HepG2 (cell line): ENCODE measurements around the gene GDF15. TPM values are rescaled to one million over a fixed set of nuclear protein-coding genes. Genes with fewer than 3 reads are reported as not detected.

Experiments
- ATAC-seq: fragments of 200-7000 bp; cut with Tn5 transposase; 3 replicates; pipeline ENCODE4 v1.9.1; 2020; ENCODE audit warnings: mild to moderate bottlenecking, moderate library complexity
- BruUV-seq: library from RNA; stranded (reverse); fragments of 400-500 nt; replicated peaks from 2 replicates; lab custom pipeline; 2021; lab: Mats Ljungman, UMichigan
- CTCF ChIA-PET: fragments of 300-600 bp; formaldehyde crosslinking; extraction: SDS; loops from one replicate; lab custom pipeline; 2021; ENCODE audit warnings: low total read pairs, inconsistent platforms, low intra/inter-chr PET ratio; lab: Yijun Ruan, JAX
- POLR2A ChIA-PET: fragments of 350-600 bp; sonication (Branson Sonifier 250); formaldehyde crosslinking; loops from one replicate; lab custom pipeline; 2020; ENCODE audit warnings: antibody characterized with exemption, inconsistent platforms; lab: Yijun Ruan, JAX
- DNase-seq: peaks from one replicate; pipeline ENCODE4 v3.0.0-alpha.2; 2015; ENCODE audit warnings: low spot score
- FAIRE-seq: peaks from 3 replicates; lab custom pipeline; 2011; peaks lifted over from hg19 to GRCh38; lab: Jason Lieb, UNC
- H2AFZ ChIP-seq: one replicate; pipeline ENCODE4 v1.6.1; 2011; ENCODE audit warnings: low read length, inconsistent platforms
- H3K27ac ChIP-seq: fragments of 300-600 bp; 3 replicates; pipeline ENCODE4 v1.8.0; 2011; ENCODE audit warnings: mixed run types, mild to moderate bottlenecking, mixed read lengths, low read length, inconsistent platforms; ENCODE audit not compliant: insufficient read depth; ENCODE audit errors: extremely low read length
- H3K27me3 ChIP-seq, 2 experiments: fragments of 200-600 bp in 1 of 2; 2 replicates in 1 of 2; 3 replicates in 1 of 2; pipeline versions ENCODE4 v1.6.0 to v1.8.0; 2011; ENCODE audit warnings: low read length in 2 of 2, mild to moderate bottlenecking in 2 of 2, moderate library complexity in 2 of 2, inconsistent platforms in 1 of 2; ENCODE audit not compliant: insufficient read depth in 2 of 2, control insufficient read depth in 1 of 2
- H3K36me3 ChIP-seq, 2 experiments: fragments of 200-600 bp in 1 of 2; replicated peaks in 1 of 2; 2 replicates in 1 of 2; 3 replicates in 1 of 2; pipeline versions ENCODE4 v1.5.1 to v1.8.0; 2011; ENCODE audit warnings: low read length in 2 of 2, inconsistent platforms in 1 of 2; ENCODE audit not compliant: insufficient read depth in 2 of 2, control insufficient read depth in 1 of 2
- H3K4me1 ChIP-seq: 2 replicates; pipeline ENCODE4 v1.5.1; 2012; ENCODE audit warnings: low read length, inconsistent platforms; ENCODE audit not compliant: insufficient read depth
- H3K4me2 ChIP-seq: 2 replicates; pipeline ENCODE4 v1.6.0; 2011; ENCODE audit warnings: low read depth, low read length, inconsistent platforms
- H3K4me3 ChIP-seq, 3 experiments: fragments of 200-600 bp in 1 of 3; sonication (generic), shearing (Covaris generic) in 1 of 3; replicated peaks in 1 of 3; 2 replicates each; pipeline ENCODE4 v1.5.1; 2011 to 2016; ENCODE audit warnings: low read length in 3 of 3, inconsistent platforms in 2 of 3, low read depth in 2 of 3, mild to moderate bottlenecking in 2 of 3, control low read depth in 1 of 3, mixed read lengths in 1 of 3; ENCODE audit not compliant: insufficient read depth in 1 of 3
- H3K79me2 ChIP-seq: one replicate; pipeline ENCODE4 v1.6.1; 2011; ENCODE audit warnings: low read length, inconsistent platforms; ENCODE audit not compliant: insufficient read depth
- H3K9ac ChIP-seq: 2 replicates; pipeline ENCODE4 v1.6.0; 2011; ENCODE audit warnings: mild to moderate bottlenecking, low read depth, low read length, inconsistent platforms; ENCODE audit not compliant: insufficient read depth
- H3K9me3 ChIP-seq: 2 replicates; pipeline ENCODE4 v1.5.1; 2012; ENCODE audit warnings: mild to moderate bottlenecking, low read length
- H4K20me1 ChIP-seq: 2 replicates; pipeline ENCODE4 v1.6.0; 2011; ENCODE audit warnings: inconsistent platforms, mild to moderate bottlenecking, low read length, moderate library complexity; ENCODE audit not compliant: insufficient read depth
- ATM ChIP-seq: fragments of 450-650 bp; IDR thresholded peaks from 2 replicates; pipeline ENCODE4 v1.7.1; 2017; ENCODE audit warnings: mild to moderate bottlenecking, borderline replicate concordance
- CBX2 ChIP-seq, 2 experiments: fragments of 200-600 bp in 1 of 2; sonication (generic); formaldehyde crosslinking in 1 of 2; IDR thresholded peaks; 2 replicates each; pipeline versions ENCODE4 v1.7.0 to v1.8.1; 2018 to 2022; ENCODE audit warnings: low read depth in 2 of 2, low read length in 1 of 2, mild to moderate bottlenecking in 1 of 2, missing genetic modification reagents in 1 of 2
- KLF11 ChIP-seq: IDR thresholded peaks from 2 replicates; pipeline ENCODE4 v1.6.1; 2016; ENCODE audit warnings: missing compliant biosample characterization
- KLF9 ChIP-seq: IDR thresholded peaks from 2 replicates; pipeline ENCODE4 v1.6.1; 2016; ENCODE audit warnings: low read depth
- NFYC ChIP-seq: IDR thresholded peaks from 2 replicates; pipeline ENCODE4 v1.6.1; 2016; ENCODE audit warnings: missing genetic modification reagents, missing compliant biosample characterization
- RARA ChIP-seq: IDR thresholded peaks from 2 replicates; pipeline ENCODE4 v1.6.1; 2016; ENCODE audit warnings: missing genetic modification reagents, missing compliant biosample characterization
- SPEN ChIP-seq: sonication (generic); formaldehyde crosslinking; IDR thresholded peaks from 2 replicates; pipeline ENCODE4 v1.5.1; 2020; ENCODE audit warnings: low read depth, mild to moderate bottlenecking, missing genetic modification reagents
- ZNF235 ChIP-seq: sonication (generic); formaldehyde crosslinking; IDR thresholded peaks from 2 replicates; pipeline ENCODE4 v1.8.1; 2023; ENCODE audit warnings: mild to moderate bottlenecking, missing genetic modification reagents, borderline replicate concordance
- ZNF768 ChIP-seq: sonication (generic); formaldehyde crosslinking; IDR thresholded peaks from 2 replicates; pipeline ENCODE4 v1.4.0; 2020; ENCODE audit warnings: missing genetic modification reagents
- WGBS: methylation state at CpG from one replicate; pipeline ENCODE4 v1.1.6; 2017; ENCODE audit warnings: low lambda C conversion rate; 5-methylcytosine and 5-hydroxymethylcytosine counted together
- in situ Hi-C: cut with HindIII; loops from 2 replicates; pipeline ENCODE4 v1.10.0; 2017; ENCODE audit warnings: low pct_unique_long_range_greater_than_20kb; ENCODE audit not compliant: extremely low pct_ligation_motif_present
- intact Hi-C: fragments of 100-400 bp; cut with micrococcal nuclease; formaldehyde crosslinking; loops from one replicate; pipeline ENCODE4 v1.10.0; 2022; ENCODE audit not compliant: unreplicated experiment
- polyA plus RNA-seq, 8 experiments: library from polyadenylated mRNA; depleted of rRNA in 3 of 8; stranded (reverse) in 7 of 8; unstranded in 1 of 8; fragments of >200 nt; fragmentation: Illumina TruSeq in 4 of 8; extraction: Trizol in 4 of 8; gene quantifications; 2 replicates each; pipeline versions ENCODE4 v1.2.1 to v1.2.3, GENCODE V29; 2011 to 2016; ENCODE audit warnings: low read depth in 4 of 8, missing spikeins in 1 of 8, mixed read lengths in 1 of 8; ENCODE audit not compliant: insufficient read depth in 1 of 8
- total RNA-seq, 5 experiments: library from RNA; depleted of rRNA; stranded (reverse); fragments of >200 nt; fragmentation: Illumina TruSeq; extraction: Trizol; gene quantifications; 2 replicates each; pipeline ENCODE4 v1.2.3, GENCODE V29; 2016; ENCODE audit warnings: low read depth in 1 of 5
- TF ChIP-seq, protein P1 (sequence below), 2 experiments: IDR thresholded peaks; 2 replicates each; pipeline ENCODE4 v1.6.1; 2011 to 2012; ENCODE audit warnings: low read length in 2 of 2, borderline replicate concordance in 1 of 2, low read depth in 1 of 2, mild to moderate bottlenecking in 1 of 2, moderate library complexity in 1 of 2
- TF ChIP-seq, protein P2 (sequence below): sonication (generic); formaldehyde crosslinking; IDR thresholded peaks from 2 replicates; pipeline ENCODE4 v1.4.0; 2020; ENCODE audit warnings: missing genetic modification reagents

GDF15 gene
- total and polyA plus RNA-seq, 2 of the 13 experiments (the other 11 are each of a cell fraction or from before 2014, with no cell fraction given) = 146 to 422 TPM

DNA sequence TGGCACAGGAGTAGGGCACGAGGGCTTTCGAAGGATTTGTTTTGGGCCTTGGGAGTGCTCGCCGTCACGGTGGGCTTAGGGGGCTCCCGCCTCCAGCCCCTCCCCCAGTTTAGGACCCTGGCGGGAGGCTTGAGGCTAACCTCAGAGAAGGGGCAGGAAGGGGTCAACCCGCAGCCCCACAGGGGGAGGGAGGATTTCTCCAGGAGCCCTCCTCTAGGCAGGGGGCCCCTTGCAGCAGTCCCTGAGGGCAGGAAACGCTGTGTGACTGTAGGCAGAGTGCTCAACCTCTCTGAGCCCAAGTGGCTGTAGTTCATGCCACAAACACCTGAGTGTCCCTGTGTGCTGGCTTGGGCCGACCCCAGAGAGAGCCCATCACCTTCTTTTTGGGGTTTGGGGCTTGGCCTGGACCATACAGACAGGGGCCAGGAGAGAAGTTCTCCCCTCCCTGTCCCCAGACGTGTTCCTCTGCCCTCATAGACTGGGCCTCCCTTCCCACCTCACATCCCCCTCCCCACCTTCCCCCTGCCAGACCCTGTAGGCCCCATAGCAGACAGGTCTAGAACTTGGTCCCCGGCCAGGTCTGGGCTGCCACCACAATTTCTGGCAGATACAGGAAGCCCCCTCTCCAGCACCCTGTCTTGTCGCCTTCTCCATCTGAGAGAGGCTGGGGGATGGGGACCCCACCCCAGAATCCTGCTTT is 43.9 kb downstream of the GDF15 start:
- BruUV-seq = no TSS peak
- H3K27ac ChIP-seq = no peak overlapping the region
- TF ChIP-seq ZNF768 (CRISPR knock-in tag) (peak; percentile 97), KLF9 (no peak)
- no peak overlapping the region for H3K4me3 ChIP-seq
- H2AFZ ChIP-seq = no peak overlapping the region
- no peak overlapping the region for H3K9ac ChIP-seq
- no peak overlapping the region for H3K4me2 ChIP-seq
- no peaks in the 10 kb centered on the region for H4K20me1 ChIP-seq
- H3K36me3 ChIP-seq = peaks cover 1 to 3% of the 10 kb centered on the region in 2 experiments; a peak in 2 of 5 replicates
- ChIA-PET POLR2A (no interaction called here), CTCF (no interaction called here)
- H3K4me1 ChIP-seq = no peaks in the 10 kb centered on the region
- FAIRE-seq (no peak), DNase-seq (no peak), ATAC-seq (no peak)
- in situ Hi-C loops (no loop called here), intact Hi-C loops (no loop called here)
- 97% methylated on average over 10 of the region's 13 CpGs for WGBS
- H3K9me3 ChIP-seq = no peaks in the 10 kb centered on the region
- no peaks in the 10 kb centered on the region for H3K27me3 ChIP-seq
- H3K79me2 ChIP-seq = no peaks in the 10 kb centered on the region

GRCh38 chr19:18430417-18431144 is 44.6 kb downstream of the GDF15 start:
- Histone ChIP-seq H3K27ac (no peak overlapping the region), H3K9ac (no peak overlapping the region), H3K4me1 (no peaks in the 10 kb centered on the region), H3K79me2 (no peaks in the 10 kb centered on the region), H3K4me2 (no peak overlapping the region), H2AFZ (no peak overlapping the region), H3K9me3 (no peaks in the 10 kb centered on the region), H3K4me3 (no peak overlapping the region), H4K20me1 (no peaks in the 10 kb centered on the region), H3K27me3 (no peaks in the 10 kb centered on the region), H3K36me3 (peaks cover 1 to 3% of the 10 kb centered on the region in 2 experiments; a peak in 2 of 5 replicates)
- ATAC-seq (no peak), DNase-seq (no peak), FAIRE-seq (no peak)
- 98% methylated on average over 3 of the region's 21 CpGs for WGBS
- POLR2A ChIA-PET = no interaction called here
- CTCF ChIA-PET = no interaction called here
- in situ Hi-C loops = no loop called here
- BruUV-seq = no TSS peak
- intact Hi-C loops = no loop called here
- TF ChIP-seq RARA (CRISPR knock-in tag) = no peak
- TF ChIP-seq ZNF235 (CRISPR knock-in tag) = no peak
- no peak for TF ChIP-seq SPEN (CRISPR knock-in tag)
- no peak for TF ChIP-seq KLF11 (CRISPR knock-in tag)
- TF ChIP-seq, protein P1, sequence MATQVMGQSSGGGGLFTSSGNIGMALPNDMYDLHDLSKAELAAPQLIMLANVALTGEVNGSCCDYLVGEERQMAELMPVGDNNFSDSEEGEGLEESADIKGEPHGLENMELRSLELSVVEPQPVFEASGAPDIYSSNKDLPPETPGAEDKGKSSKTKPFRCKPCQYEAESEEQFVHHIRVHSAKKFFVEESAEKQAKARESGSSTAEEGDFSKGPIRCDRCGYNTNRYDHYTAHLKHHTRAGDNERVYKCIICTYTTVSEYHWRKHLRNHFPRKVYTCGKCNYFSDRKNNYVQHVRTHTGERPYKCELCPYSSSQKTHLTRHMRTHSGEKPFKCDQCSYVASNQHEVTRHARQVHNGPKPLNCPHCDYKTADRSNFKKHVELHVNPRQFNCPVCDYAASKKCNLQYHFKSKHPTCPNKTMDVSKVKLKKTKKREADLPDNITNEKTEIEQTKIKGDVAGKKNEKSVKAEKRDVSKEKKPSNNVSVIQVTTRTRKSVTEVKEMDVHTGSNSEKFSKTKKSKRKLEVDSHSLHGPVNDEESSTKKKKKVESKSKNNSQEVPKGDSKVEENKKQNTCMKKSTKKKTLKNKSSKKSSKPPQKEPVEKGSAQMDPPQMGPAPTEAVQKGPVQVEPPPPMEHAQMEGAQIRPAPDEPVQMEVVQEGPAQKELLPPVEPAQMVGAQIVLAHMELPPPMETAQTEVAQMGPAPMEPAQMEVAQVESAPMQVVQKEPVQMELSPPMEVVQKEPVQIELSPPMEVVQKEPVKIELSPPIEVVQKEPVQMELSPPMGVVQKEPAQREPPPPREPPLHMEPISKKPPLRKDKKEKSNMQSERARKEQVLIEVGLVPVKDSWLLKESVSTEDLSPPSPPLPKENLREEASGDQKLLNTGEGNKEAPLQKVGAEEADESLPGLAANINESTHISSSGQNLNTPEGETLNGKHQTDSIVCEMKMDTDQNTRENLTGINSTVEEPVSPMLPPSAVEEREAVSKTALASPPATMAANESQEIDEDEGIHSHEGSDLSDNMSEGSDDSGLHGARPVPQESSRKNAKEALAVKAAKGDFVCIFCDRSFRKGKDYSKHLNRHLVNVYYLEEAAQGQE (IDR thresholded peaks at IDR 0.05; ENCODE audit: borderline replicate concordance in 1 of 2, low read depth in 1 of 2, low read length in 2 of 2) = no peak
- TF ChIP-seq, protein P2, sequence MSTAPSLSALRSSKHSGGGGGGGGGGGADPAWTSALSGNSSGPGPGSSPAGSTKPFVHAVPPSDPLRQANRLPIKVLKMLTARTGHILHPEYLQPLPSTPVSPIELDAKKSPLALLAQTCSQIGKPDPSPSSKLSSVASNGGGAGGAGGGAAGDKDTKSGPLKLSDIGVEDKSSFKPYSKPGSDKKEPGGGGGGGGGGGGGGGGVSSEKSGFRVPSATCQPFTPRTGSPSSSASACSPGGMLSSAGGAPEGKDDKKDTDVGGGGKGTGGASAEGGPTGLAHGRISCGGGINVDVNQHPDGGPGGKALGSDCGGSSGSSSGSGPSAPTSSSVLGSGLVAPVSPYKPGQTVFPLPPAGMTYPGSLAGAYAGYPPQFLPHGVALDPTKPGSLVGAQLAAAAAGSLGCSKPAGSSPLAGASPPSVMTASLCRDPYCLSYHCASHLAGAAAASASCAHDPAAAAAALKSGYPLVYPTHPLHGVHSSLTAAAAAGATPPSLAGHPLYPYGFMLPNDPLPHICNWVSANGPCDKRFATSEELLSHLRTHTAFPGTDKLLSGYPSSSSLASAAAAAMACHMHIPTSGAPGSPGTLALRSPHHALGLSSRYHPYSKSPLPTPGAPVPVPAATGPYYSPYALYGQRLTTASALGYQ (CRISPR knock-in tag) = no peak
- TF ChIP-seq CBX2 (IDR thresholded peaks at IDR 0.05; ENCODE audit: low read depth, low read length) = no peak
- TF ChIP-seq CBX2 (CRISPR knock-in tag; IDR thresholded peaks at IDR 0.05; ENCODE audit: low read depth) = no peak
- TF ChIP-seq ATM = no peak
- TF ChIP-seq NFYC (CRISPR knock-in tag) = no peak
